Endodermal cell (in vitro differentiated cells): ENCODE results near the gene CFAP54. TPM values are rescaled to one million over a fixed set of nuclear protein-coding genes. Genes with fewer than 3 reads are reported as not detected.

ENCODE experiments used
- DNase-seq: peaks from one replicate; pipeline ENCODE4 v3.0.0-alpha.2; 2017
- H3K27ac ChIP-seq: 2 replicates; pipeline ENCODE4 v1.5.1; 2013; ENCODE audit warnings: mild to moderate bottlenecking, low read depth, low read length, moderate library complexity
- H3K27me3 ChIP-seq: 2 replicates; pipeline ENCODE4 v1.6.1; 2013; ENCODE audit warnings: mild to moderate bottlenecking, low read length, moderate library complexity; ENCODE audit not compliant: insufficient read depth, control insufficient read depth, poor library complexity, severe bottlenecking
- H3K36me3 ChIP-seq: 2 replicates; pipeline ENCODE4 v1.7.0; 2013; ENCODE audit warnings: mild to moderate bottlenecking, low read length, moderate library complexity; ENCODE audit not compliant: control insufficient read depth, insufficient read depth
- H3K4me1 ChIP-seq: one replicate; pipeline ENCODE4 v1.7.0; 2013; ENCODE audit warnings: low read length; ENCODE audit not compliant: control insufficient read depth, insufficient read depth
- H3K4me3 ChIP-seq: 2 replicates; pipeline ENCODE4 v1.5.1; 2013; ENCODE audit warnings: mild to moderate bottlenecking, low read length, moderate library complexity
- H3K9ac ChIP-seq: 2 replicates; pipeline ENCODE4 v1.6.1; 2013; ENCODE audit warnings: mild to moderate bottlenecking, low read length, moderate library complexity; ENCODE audit not compliant: poor library complexity, severe bottlenecking; ENCODE audit errors: extremely low read depth
- H3K9me3 ChIP-seq: 2 replicates; pipeline ENCODE4 v1.6.1; 2013; ENCODE audit warnings: mild to moderate bottlenecking, low read length, moderate library complexity; ENCODE audit not compliant: control insufficient read depth
- H3K27ac Mint-ChIP-seq: 2 replicates; pipeline ENCODE4 v1.8.0; 2020; ENCODE audit warnings: mixed read lengths
- H3K27me3 Mint-ChIP-seq: 2 replicates; pipeline ENCODE4 v1.8.0; 2021; ENCODE audit warnings: mild to moderate bottlenecking, mixed read lengths; ENCODE audit not compliant: insufficient read depth
- H3K36me3 Mint-ChIP-seq: 2 replicates; pipeline ENCODE4 v1.8.0; 2020; ENCODE audit warnings: low read depth, mixed read lengths
- H3K4me1 Mint-ChIP-seq: 2 replicates; pipeline ENCODE4 v1.8.0; 2020; ENCODE audit warnings: mixed read lengths
- H3K4me3 Mint-ChIP-seq: 2 replicates; pipeline ENCODE4 v1.8.0; 2020; ENCODE audit warnings: mild to moderate bottlenecking, moderate library complexity, mixed read lengths
- H3K9me3 Mint-ChIP-seq: 2 replicates; pipeline ENCODE4 v1.8.0; 2020; ENCODE audit warnings: mild to moderate bottlenecking, mixed read lengths
- CTCF ChIP-seq: fragments of 200-600 bp; sonication (generic); conservative IDR thresholded peaks from 2 replicates; pipeline ENCODE4 v1.5.0; 2021; ENCODE audit warnings: antibody characterized with exemption, mild to moderate bottlenecking
- WGBS, 2 experiments: methylation state at CpG; one replicate each; pipeline versions ENCODE4 v1.1.5 to v1.1.7; 2013; ENCODE audit warnings: missing lambda C conversion rate in 2 of 2, mixed read lengths in 1 of 2; ENCODE audit not compliant: insufficient coverage in 1 of 2, insufficient read length in 1 of 2; 5-methylcytosine and 5-hydroxymethylcytosine counted together
- total RNA-seq, 2 donors: library from RNA; stranded (reverse); fragmentation: NEBNext Ultra II Directional in 1 of 2; extraction: Animal tissue kit (Norgen Biotek cat#: 25700) in 1 of 2; gene quantifications; 2 replicates in 1 of 2; 3 replicates in 1 of 2; pipeline ENCODE4 v1.2.1, GENCODE V29; 2021

Gene CFAP54
- total RNA-seq, 2 donors from 2014 or later: 1.5 to 1.7 TPM

GRCh38 chr12:96483116-96483515 lies 6.3 kb upstream of the CFAP54 start:
- H3K27ac ChIP-seq: no peak overlapping the region
- no peak overlapping the region for H3K9ac ChIP-seq
- no peaks in the 10 kb centered on the region for H3K36me3 Mint-ChIP-seq
- H3K4me3 ChIP-seq: no peak overlapping the region
- H3K27me3 ChIP-seq: peaks cover 3% of the 10 kb centered on the region
- H3K27me3 Mint-ChIP-seq: peaks cover 7% of the 10 kb centered on the region
- peaks cover 6% of the 10 kb centered on the region for H3K4me1 Mint-ChIP-seq
- H3K9me3 ChIP-seq: no peaks in the 10 kb centered on the region
- no peak overlapping the region for H3K27ac Mint-ChIP-seq
- 100% methylated on average over 2 of the region's 2 CpGs; no CpG with 5 or more reads in 1 of the 2 experiments for WGBS, 2 experiments
- TF ChIP-seq CTCF: no peak
- H3K9me3 Mint-ChIP-seq: no peaks in the 10 kb centered on the region
- no peaks in the 10 kb centered on the region for H3K36me3 ChIP-seq
- H3K4me3 Mint-ChIP-seq: no peak overlapping the region
- DNase-seq: no peak
- no peaks in the 10 kb centered on the region for H3K4me1 ChIP-seq

GRCh38 chr12:96486751-96487613 lies 2.4 kb upstream of the CFAP54 start:
- no peak for TF ChIP-seq CTCF
- Histone ChIP-seq H3K9ac (no peak overlapping the region), H3K4me3 (no peak overlapping the region), H3K36me3 (no peaks in the 10 kb centered on the region), H3K4me1 (no peaks in the 10 kb centered on the region), H3K27me3 (peaks cover 30% of the 10 kb centered on the region), H3K9me3 (no peaks in the 10 kb centered on the region), H3K27ac (no peak overlapping the region)
- H3K9me3 Mint-ChIP-seq: no peaks in the 10 kb centered on the region
- H3K36me3 Mint-ChIP-seq: no peaks in the 10 kb centered on the region
- H3K4me1 Mint-ChIP-seq: peaks cover 4% of the 10 kb centered on the region
- 95 to 98% methylated on average over 9 to 12 of the region's 12 CpGs for WGBS, 2 experiments
- no peak overlapping the region for H3K4me3 Mint-ChIP-seq
- no peak for DNase-seq
- H3K27me3 Mint-ChIP-seq: peaks cover 38% of the 10 kb centered on the region
- H3K27ac Mint-ChIP-seq: no peak overlapping the region

- H3K27ac ChIP-seq: no peak overlapping the region
- no peak overlapping the region for H3K4me3 Mint-ChIP-seq
- no peaks in the 10 kb centered on the region for H3K36me3 Mint-ChIP-seq
- H3K4me3 ChIP-seq: no peak overlapping the region
- no peaks in the 10 kb centered on the region for H3K9me3 ChIP-seq
- TF ChIP-seq CTCF: no peak
- DNase-seq: no peak
- no peaks in the 10 kb centered on the region for H3K36me3 ChIP-seq
- H3K27me3 Mint-ChIP-seq: peaks cover 38% of the 10 kb centered on the region
- 89 to 100% methylated on average over 1 to 3 of the region's 3 CpGs for WGBS, 2 experiments
- no peaks in the 10 kb centered on the region for H3K4me1 ChIP-seq
- H3K27me3 ChIP-seq: peaks cover 30% of the 10 kb centered on the region
- H3K9ac ChIP-seq: no peak overlapping the region
- H3K27ac Mint-ChIP-seq: no peak overlapping the region
- peaks cover 5% of the 10 kb centered on the region for H3K4me1 Mint-ChIP-seq
- no peaks in the 10 kb centered on the region for H3K9me3 Mint-ChIP-seq
These were observed 1.7 kb upstream of the CFAP54 start for GRCh38 chr12:96487634-96488033.
